Cortex of kidney (tissue), 1 donor: ENCODE measurements around the gene RBMS2.
"Not testable (repeated sequence)": the region's sequence is repeated elsewhere in the genome, so short reads cannot be mapped to it uniquely, and the experiment has no call there.

Experiments
- DNase-seq: peaks from one replicate; lab custom pipeline; 2025; lab: John Stamatoyannopoulos, UW

The RBMS2 gene, protein sequence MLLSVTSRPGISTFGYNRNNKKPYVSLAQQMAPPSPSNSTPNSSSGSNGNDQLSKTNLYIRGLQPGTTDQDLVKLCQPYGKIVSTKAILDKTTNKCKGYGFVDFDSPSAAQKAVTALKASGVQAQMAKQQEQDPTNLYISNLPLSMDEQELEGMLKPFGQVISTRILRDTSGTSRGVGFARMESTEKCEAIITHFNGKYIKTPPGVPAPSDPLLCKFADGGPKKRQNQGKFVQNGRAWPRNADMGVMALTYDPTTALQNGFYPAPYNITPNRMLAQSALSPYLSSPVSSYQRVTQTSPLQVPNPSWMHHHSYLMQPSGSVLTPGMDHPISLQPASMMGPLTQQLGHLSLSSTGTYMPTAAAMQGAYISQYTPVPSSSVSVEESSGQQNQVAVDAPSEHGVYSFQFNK

DNA sequence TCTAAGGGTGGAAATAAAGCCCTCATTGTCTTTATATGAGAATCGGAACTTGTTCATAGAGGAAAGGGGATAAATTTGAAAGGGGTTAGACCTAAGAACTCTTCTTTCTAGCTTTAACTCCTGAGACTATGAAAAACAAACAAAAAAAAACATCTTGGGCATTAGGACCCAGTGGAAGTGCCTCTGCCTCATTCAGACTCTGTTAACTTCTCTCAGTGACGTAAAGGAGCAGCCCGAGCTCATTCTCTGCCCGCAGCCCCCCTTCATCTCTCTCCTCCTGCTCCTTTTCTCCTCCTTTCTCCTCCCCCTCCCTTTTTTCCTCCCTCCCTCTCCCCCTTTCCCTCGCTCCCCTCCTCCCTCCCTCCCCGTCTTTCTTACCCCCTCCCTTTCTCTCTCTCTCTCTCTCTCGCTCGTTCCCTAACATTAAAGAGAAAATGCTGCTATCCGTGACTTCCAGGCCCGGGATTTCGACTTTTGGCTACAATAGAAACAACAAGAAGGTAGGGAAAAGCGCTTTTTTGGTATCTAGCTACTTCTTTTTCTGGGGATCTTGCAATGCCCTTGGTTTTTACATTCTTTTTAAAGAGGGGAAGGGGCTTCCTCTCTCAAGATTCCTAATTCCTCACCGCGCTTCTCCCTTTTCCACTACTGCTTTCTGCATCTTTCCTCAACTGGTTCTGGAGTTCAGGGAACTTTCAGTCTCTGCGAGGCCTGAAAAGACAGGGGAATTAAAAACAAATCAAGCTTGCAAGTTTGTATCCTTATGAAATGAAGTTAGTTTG is at the start of gene RBMS2:
TSS of gene RBMS2 (plus strand) at position 231 of the 782 bp plus-strand sequence. CDS start at position 435, 204 bp downstream.
- no peak for DNase-seq

DNA sequence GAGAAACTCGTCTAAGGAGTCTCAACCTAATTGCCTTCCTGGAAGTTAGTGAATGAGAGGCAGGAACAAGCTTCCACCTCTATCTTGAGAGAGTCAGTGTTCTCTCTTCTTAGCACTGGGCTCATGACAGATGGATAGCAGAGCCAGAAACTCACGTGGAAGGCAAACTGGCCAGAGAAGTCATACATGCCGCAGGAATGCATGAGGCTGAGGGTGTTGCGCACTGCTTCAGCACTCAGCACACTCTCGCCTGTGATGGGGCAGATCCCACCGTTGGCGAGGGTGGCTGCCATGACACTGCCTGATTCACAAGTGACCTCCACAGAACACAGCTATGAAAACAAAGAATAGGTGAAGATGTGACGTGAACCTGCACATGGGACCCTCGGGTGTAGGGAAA is 47.2 kb upstream of the RBMS2 start:
- DNase-seq = no peak

- DNase-seq = no peak
Measured at GRCh38 chr12:56476143-56476542, 45.5 kb upstream of the RBMS2 start.

DNA sequence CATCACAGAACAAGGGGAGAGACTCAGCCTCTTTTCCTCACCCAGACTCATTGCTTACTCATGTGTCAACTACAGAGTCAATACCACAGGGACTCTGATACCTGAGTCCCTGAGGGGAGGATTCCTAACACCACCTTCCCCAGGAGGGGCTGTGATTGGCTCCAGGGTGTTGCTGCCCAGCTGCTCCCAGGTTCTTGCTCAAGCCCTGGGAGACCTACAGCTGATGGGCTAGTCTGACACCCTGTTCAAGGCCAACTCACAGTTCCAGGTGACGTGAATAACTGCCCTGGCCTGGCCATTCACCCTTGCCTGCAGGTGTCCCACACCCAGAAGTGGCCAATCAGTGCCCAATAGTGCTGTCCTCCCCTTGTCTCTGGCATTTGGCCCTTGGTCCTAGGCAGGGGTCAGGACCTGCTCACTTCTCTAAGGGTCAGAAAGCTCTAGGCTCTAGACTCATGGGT is 44.6 kb upstream of the RBMS2 start:
- DNase-seq = no peak

GRCh38 chr12:56477521-56478225 is 43.9 kb upstream of the RBMS2 start:
- no peak for DNase-seq

- no peak for DNase-seq
Measured at GRCh38 chr12:56479625-56480024, 42.0 kb upstream of the RBMS2 start.

DNA sequence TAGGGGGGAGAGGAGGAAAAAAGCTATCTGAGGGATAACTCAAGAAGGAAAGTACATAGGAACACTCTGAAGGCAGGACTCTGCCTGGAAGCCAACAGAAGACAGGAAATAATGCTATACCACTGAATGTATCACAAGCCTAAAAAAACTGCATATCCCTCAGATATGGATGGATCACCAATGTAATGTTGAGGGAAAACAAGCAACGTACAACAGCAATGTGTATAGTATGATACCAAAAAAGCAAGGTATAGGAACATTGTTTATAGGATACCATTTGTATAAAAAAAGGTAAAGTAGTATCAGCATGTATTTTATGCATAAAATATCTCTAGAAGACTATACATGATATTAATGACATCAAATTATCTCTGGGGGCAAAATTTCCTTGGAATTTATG is 37.1 kb upstream of the RBMS2 start:
- no peak for DNase-seq

DNA sequence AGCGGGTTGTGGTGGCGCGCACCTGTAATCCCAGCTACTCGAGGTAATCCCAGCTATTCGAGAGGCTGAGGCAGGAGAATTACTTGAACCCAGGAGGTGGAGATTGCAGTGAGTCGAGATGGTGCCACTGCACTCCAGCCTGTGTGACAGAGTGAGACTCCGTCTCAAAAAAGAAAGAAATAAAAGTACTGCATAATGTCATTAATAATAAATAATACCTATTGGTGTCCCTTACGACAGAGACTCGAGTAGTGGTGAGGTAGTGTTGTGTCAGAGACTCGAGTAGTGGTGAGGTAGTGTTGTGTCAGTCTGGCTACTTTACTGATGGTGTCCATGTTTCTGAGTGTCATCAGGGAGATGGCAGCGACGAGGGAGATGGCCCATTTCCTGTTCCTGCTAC is 34.9 kb upstream of the RBMS2 start:
- no peak for DNase-seq

DNA sequence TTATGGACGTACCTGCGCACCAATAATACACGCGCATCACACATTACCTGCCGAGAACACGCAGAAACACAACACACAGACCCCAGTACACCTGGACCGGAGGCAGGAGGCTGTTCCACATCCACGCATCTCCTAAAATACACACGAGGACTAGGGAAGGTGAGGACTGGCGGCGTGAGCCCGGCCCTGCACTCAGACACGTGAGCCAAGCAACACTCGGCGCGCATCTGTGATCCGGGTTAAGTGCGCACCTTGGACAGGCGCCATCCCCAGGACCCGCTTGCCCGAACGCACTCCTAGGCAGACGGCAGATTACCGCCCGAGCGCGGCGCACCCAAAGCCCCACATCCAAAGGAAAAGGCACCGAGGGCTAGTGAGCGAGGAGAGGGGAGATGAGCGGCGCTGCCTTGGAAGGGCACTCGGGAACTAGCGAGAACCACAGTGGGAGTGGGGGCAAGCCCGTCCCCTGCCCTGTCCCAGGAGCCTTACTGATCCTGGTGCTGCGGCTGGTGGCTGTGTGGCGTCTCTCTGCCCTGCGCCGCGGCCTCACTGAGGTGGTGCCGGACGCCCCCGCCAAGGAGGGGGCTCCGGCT is 34.1 kb upstream of the RBMS2 start:
- DNase-seq = no peak

- DNase-seq = no peak
Measured at GRCh38 chr12:56488041-56488955, 33.3 kb upstream of the RBMS2 start, which contains the start of gene GLS2. TSS of gene GLS2 (minus strand) at chr12:56488161. CDS start at chr12:56488118, 43 bp downstream.

GRCh38 chr12:56490360-56490759 is 31.3 kb upstream of the RBMS2 start:
- DNase-seq = no peak

- DNase-seq = not testable (repeated sequence)
Measured at GRCh38 chr12:56493409-56494105, 28.1 kb upstream of the RBMS2 start.

DNA sequence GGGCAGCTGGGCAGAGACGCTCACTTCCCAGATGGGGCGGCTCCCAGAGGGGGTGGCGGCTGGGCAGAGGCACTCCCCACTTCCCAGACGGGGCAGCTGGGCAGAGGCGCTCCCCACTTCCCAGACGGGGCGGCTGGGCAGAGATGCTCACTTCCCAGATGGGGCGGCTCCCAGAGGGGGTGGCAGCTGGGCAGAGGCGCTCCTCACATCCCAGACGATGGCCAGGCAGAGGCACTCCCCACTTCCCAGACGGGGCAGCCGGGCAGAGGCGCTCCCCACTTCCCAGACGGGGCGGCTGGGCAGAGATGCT is 27.6 kb upstream of the RBMS2 start:
- DNase-seq = not testable (repeated sequence)

DNA sequence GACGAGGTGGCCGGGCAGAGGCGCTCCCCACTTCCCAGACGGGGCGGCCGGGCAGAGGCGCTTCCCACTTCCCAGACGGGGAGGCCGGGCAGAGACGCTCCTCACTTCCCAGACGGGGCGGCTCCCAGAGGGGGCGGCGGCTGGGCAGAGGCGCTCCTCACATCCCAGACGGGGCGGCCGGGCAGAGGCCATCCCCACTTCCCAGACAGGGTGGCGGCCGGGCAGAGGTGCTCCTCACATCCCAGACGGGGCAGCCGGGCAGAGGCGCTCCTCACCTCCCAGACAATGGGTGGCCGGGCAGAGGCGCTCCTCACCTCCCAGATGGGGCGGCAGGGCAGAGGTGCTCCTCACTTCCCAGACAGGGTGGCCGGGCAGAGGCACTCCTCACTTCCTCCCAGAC is 27.1 kb upstream of the RBMS2 start:
- DNase-seq = not testable (repeated sequence)

- DNase-seq = not testable (repeated sequence)
Measured at GRCh38 chr12:56496704-56497103, 24.9 kb upstream of the RBMS2 start.

- not testable (repeated sequence) for DNase-seq
Measured at GRCh38 chr12:56498126-56498902, 23.3 kb upstream of the RBMS2 start.

GRCh38 chr12:56499452-56499851 is 22.2 kb upstream of the RBMS2 start:
- not testable (repeated sequence) for DNase-seq

GRCh38 chr12:56499879-56500278 is 21.7 kb upstream of the RBMS2 start:
- not testable (repeated sequence) for DNase-seq

GRCh38 chr12:56510786-56511185 is 10.8 kb upstream of the RBMS2 start:
- DNase-seq = no peak

GRCh38 chr12:56514014-56514318 is 7.7 kb upstream of the RBMS2 start:
- DNase-seq = not testable (repeated sequence)
